Dermis blood vessel endothelial cell (primary cell): Measurements from ENCODE around the gene EPOP. TPM values are rescaled to one million over a fixed set of nuclear protein-coding genes. Genes with fewer than 3 reads are reported as not detected.

Experiments used
- DNase-seq: peaks from one replicate; pipeline ENCODE4 v3.0.0; 2010
- total RNA-seq: library from RNA; depleted of rRNA; stranded (reverse); fragments of >200 nt; gene quantifications from 2 replicates; pipeline ENCODE4 v1.2.3, GENCODE V29; 2014

EPOP gene
- total RNA-seq, 1 donor from 2014 or later: 1.2 TPM

DNA sequence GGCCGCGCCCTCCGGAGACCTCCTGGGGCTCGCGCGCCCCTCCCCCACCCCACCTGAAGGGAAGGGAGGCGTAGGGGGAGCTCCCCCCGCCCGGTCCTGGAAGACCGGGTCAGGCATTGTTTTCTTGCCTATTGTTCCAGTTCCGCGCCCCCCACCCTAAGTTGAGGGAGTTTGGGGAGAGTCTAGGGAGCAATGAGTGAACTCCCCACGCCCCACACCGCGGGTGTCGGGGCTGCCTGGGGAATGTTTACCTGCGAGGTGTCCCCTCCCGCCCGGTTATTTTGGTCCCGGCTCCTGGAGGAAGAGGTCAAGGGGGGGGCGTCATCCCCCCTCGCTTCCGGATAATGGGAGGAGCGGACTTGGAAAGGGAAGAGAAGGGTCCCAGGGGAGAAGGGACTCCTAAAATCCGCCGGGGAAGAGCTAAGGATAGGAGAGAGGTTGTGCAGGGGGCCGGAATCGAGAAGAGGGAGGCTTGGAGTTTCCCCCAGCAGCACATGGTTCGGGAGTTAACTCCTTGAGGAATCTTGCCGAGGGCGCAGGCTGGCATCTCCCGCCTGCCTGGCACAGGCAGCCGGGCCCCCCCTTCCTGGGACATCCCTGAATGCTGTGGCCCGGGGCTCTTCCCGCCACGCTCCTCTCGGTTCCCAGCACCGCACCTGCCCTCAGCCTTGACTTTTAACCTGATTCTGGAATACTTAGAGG is 31.2 kb upstream of the EPOP start:
- DNase-seq: peak; percentile 42

DNA sequence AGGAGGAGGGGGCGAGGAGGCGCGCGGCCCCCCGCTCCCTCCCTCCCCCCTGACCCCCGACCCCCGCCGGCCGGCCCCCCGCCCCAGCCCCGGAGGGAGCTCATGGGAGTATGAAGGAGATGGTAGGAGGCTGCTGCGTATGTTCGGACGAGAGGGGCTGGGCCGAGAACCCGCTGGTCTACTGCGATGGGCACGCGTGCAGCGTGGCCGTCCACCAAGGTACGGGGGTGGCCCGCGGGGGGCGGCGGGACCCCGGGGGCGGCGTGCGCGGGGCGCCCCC is 30.7 kb upstream of the EPOP start:
- no peak for DNase-seq

DNA sequence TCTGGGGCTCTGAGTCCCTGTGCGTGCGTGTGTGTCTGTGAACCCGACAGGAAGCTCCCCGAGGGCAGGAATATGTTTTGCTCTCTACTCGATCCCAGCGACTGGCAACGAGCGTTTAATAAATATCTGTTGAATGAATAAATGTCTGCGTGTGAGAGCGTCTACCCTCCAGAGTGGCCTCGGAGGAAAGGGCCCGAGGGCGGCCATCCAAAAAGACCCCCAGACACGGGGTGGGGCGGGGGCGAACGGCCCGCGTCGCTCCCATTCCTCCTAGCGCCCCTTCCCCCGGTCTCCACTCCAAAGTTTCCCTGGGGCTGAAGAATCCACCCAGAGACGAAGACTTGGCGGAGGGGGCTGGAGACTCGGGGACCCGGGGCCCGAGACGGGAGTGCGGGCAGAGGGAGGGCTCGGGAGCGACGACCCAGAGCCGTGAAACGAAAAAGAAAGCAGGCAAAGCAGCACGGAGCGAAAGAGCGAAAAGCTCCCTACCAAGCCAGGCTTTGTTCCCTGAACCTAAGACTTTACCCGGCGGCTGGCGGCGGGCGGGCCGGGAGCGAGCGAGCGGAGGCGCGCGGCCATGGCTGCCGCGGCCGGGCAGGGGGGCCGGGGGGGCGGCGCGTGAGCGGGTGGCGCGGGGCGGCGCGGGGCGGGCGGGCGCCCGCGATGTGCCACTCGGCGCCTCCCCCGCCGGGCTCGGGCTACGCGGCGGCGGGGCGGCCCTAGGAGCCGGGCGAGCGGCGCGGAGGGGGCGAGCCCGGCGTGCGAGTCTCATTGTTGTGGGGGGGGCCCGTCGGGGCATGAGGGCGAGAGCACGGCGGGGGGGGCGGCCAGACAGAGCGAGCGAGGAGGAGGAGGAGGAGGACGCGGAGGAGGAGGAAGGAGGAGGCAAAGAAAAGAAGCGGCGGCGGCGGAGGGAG is 30.1 kb upstream of the EPOP start, which contains the start of gene MLLT6:
Gene MLLT6 (plus strand): TSS at position 668 of the 917 bp plus-strand sequence. CDS start 360 bp downstream, outside the sequence.
- DNase-seq: peak; percentile 80

DNA sequence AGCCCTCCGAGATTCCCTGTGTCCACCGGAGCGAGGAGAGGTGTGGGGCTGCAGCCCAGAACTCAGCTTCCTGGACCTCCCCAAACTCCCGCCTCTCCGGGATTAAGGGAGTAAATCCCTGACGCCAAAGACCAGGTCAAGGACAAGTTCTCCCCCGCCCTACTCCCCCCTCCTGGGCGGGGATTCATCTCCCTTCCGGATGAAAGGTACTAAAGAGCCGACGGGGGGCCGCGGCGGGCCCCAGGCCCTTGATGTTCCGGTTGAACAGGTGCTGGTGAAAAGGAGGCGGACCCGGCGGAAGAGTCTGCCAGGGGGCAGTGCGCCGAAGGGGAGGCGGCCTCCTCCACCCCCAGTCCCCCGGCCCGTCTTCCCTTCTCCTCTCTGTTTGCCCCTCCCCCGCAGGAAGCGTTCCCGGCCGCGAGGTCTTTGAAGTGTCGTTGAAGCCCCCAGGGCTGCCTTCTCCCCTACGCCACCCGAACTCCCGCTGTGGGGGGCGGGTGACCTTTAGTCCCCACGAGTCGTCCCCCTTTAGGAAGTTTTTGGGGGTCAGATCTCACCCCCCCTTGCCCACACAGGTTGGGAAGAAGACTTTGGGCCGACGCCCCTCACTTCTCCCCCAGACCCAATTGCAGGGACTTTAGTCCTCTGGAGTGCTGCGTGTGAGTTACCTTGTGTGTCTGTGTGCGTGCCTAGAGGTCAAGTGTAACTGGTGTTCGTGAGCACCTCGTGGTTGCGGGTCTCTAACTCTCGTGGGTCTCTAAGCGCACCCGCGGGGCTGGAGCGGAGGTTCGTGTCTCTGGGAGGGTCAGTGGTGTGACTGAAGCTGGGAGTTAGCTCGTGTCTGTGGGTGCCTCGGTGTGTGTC is 29.2 kb upstream of the EPOP start:
- peak; percentile 37 for DNase-seq

DNA sequence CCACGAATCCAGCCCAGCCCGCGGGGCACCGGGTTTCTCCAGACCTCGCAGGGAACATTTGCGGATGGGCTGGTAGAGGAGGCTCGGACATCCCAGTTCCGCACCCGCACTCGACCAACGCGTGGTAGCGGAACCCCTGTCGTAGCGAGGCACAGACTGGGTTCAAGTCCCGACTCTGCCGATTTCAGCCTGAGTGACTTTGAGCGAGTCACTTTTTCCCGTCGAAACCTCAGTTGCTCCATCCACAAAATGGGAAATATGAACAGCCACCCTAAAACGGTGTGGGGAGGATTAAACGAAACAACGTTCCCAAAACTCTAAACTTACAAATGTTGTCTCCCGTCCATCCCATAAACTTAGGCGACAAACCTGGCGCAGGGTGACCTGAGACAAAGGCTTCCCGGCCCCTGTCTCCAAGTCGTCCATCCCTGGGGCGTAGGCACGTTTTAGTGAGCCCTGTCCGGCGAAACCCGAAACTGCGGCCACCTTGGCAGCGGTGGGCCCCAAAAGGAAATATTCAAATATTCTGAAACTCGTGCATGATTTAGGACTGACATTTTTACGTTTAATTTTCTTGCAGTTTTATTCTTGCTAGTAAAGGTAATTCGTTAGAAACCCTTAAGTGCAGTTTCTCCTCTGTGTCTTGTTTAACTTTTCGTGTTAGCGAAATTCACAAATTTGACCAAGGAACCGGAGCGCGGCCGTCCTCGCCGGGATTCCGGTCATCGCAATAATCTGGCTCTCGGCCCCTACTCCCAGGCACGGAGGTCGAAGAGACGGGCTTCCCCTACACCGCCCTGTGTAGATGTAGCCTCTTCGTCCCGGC is 28.4 kb upstream of the EPOP start:
- no peak for DNase-seq

DNA sequence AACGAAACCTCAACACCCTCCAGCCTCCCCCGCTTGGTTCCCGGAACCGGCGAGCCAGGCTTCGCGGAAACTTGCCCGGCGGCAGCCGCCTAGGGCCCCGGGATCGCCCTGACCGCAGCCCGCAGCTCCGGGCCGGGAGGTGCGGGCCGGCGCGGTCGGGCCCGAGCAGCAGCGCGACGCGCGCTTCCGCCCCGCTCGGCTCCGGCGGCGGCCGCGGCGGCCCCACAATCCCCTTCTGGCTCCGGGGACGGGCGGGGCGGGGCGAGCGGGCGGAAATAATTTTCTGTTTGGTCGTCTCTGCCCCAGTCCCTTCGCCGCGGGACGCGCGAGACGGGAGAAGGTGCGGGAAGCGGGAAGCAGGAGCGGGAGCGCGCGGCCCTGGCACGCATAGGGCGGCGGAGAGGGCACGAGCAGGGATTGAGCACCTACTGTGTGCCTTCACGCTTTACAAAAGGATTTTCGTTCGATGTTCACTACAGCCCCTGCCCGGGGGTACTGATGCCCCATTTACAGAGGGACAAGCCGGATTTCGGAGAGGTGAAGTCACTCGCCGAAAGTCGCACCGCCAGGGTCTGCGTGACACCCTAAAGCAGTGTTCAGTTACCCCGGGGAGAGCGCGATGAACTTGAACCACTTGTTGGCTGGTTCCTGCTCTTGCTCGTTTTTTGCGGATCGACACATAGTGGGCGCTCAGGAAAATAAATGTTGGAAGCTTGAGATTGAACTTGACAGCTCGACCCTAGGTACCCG is 27.6 kb upstream of the EPOP start:
- DNase-seq: peak; percentile 88

DNA sequence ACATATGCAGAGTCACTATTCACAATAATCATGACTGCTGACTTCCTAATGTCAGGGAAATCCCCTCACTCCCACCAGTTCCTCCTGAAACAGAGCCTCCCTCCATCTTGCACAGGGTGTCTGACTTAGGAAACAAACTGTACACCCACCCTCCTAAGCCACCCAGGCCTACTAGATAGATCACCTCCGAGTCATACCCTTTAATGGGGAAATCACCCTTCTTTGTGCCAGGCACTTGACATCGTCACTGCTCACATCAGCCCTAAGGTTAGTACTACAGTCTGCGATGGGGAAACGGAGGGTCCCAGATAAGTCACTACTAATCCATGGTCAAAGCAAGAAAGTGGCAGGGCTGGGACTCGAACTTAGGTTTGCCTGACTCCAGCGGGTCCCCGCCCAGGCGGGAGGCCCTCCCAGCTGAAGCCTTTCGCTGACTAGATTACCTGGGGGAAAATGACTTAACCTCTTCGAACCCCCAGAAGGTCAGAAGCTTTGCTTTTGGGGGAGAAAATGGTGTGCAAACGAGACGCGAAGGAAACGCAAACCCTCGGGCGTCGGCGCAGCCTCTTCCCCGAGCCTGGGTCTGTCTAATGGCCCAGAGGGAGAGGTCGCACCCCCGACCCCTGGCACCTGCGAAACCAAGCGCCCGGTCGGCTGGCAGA is 26.9 kb upstream of the EPOP start:
- DNase-seq: peak; percentile 52

DNA sequence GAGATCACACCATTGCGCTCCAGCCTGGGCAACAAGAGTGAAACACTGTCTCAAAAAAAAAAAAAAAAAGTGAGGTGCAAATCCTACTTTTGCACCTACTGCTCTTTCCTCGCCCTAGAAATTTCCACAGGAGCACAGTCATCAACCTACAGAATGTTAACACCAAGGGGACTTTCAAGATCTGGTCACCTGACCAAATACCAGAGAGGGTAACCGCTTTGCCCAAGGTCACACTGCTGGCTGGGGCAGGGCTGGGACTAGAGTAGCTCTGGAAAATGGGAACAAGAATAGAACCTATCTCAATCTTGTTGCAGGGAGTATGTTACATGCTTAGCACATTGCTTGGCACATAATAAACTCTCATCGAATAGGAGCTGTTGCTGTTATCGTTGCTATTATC is 24.0 kb upstream of the EPOP start:
- DNase-seq: no peak

DNA sequence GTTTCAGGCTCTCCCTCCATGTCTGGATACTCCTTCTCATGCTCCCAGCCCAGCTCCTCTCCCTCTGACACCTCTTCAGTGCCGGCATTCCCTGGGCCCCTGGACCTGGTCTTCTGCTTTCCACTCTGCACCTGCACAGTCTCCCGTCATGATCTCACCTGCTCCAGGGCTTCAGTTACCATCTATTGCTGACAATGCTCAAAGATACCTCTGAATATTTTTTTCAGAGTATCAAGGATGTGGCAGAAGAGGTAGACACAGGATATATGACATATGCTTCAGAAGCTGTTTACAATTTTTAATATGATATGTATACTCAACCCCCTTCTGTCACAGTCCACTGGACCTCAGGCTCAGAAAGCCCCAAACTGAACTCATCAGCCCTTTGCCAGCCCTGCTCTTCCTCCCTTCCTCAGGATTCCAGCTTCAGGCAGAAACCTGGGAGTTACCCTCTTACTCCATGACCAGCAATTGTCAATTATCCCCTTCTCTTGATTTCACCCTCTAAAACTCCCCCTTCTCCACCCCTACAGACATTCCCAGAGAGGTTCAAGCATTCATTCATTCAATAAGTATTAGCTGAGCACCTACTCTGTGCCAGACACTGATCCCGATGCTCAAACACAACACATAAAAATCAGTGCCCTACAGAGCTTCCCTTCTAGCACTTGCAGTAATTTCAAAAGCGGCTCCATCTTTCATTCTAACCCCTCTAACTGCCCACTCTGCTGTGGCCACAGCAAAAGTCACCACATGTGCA is 22.5 kb upstream of the EPOP start:
- DNase-seq: no peak

DNA sequence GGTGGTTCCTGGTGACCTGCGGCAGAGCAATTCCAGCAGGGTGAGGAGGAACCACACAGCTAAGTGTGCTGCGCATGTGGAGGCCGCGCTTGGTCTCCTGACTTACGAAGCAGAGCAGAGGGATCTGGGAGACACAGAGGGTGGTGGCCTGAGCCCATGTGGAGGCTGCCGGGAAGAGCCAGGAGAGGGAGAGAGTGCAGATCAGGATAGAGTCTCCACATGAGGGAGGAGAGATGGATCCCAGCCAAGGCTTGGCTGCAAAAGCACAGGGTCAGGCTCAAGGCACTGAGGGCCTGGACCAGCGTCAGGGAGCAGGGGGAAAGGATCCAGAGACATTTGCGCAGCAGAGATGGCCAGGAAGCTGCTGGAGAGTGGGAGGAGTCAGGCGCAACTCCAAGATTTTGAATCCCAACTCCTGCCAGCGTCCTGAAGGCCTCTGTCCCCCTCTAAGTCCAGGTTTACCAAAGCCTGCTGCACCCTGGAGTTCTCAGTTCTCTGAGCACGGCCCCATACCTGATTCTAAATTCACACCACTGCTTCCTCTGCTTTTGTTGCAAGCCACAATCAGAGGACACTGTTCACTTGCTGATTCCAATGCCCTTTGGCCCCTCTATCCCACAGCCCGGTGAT is 19.1 kb upstream of the EPOP start:
- DNase-seq: peak; percentile 19

DNA sequence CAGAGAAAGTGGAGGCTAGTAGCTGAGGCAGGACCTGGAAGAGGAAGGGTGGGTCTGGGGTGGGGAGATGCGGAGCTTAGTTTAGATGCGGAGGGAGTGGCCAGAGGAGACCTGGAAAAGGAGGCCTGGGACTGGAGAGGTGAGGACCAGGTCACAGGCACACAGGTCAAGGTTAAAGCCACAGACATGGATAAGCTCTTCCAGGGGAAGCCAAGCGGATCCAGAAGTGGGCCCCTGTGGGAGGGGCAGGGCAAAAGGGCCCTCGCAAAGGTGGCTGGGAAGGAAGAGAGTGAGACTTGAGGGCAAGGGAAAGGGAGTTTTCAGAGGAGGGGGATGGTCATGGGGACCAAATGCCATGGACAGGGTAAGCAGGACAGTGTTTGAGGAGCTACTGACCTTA is 16.4 kb upstream of the EPOP start:
- DNase-seq: no peak

DNA sequence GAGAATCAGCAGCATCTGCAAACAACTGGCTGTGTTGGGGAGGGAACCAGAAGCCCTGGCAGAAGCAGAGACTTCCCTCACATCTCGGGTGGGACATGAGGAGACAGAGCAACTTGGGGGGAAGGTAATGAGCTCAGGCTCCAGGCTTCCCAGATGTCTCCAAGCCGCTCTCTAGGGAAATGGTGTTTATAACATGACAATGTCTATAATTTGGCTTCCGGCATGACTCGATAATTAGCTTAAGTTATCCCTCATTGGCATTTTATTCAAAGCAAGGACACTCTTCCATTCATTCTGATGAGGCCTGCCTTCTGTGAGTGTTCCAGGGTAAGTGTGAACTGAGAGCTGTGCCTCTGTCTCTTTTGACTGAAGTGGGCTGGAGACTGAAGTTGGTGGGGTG is 15.6 kb upstream of the EPOP start:
- no peak for DNase-seq

DNA sequence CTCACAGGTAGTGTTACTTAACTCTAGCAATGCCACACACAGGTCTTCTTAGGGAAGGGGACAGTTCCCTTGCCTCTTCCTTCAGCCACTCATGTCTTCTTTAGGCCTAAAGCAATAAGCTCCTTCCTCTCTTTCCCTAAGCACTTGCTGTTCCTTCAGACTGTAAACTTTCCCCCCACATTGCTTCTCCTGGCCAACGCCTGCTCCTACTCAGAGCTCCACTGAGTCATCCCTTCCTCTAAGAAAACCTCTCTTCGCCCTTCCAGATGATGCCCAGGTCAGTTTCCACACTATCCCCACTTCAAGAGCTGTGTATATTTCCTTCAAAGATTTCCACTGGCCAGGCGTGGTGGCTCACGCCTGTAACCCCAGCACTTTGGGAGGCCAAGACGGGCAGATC is 12.5 kb upstream of the EPOP start:
- peak; percentile 58 for DNase-seq

DNA sequence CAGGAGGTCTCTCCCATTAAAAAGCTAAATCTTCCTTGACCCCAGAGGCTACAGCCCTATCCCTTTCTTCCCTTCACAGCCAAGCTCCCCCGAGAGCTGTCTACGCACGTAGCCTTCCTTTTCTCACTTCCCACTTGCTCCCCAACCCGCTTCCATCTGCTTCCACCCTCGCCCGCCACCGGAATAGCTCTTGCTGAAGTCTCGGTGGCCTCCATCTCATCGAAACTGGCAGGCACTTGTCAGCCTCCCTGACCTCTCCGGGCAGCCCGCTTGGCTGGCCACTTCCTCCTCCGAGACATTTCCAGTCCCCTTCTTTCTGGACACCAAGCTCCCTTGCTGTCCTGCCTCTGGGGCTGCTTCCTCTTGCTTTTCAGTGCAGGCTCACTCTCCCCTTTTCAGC is 10.7 kb upstream of the EPOP start:
- no peak for DNase-seq

DNA sequence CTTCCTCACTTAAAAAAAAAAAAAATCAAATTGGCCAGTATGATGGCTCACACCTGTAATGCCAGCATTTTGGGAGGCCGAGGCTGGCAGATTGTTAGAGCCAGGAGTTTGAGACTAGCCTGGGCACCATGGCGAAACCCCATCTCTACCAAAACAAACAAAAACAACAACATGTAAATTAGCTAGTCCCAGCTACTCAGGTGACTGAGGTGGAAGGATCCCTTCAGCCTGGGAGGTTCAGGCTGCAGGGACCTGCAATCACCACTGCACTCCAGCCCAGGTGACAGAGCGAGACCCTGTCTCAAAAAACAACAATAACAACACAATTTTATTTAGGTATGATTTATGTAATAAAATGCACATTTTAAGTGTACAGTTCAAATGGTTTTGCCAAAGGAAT is 6.3 kb upstream of the EPOP start:
- no peak for DNase-seq

DNA sequence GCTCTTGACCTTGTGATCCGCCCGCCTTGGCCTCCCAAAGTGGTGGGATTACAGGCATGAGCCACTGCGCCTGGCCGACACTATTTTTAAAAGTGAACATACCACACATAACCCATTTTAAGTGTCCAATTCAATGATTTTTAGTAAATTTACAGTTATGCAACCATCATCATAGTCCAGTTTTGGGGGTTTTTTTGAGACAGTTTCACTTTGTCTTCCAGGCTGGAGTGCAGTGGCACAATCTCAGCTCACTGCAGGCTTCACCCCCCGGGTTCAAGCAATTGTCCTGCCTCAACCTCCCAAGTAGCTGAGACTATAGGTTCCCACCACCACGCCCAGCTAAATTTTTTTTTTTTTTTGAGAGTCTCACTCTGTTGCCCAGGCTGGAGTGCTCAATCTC is 3.1 kb upstream of the EPOP start:
- no peak for DNase-seq

DNA sequence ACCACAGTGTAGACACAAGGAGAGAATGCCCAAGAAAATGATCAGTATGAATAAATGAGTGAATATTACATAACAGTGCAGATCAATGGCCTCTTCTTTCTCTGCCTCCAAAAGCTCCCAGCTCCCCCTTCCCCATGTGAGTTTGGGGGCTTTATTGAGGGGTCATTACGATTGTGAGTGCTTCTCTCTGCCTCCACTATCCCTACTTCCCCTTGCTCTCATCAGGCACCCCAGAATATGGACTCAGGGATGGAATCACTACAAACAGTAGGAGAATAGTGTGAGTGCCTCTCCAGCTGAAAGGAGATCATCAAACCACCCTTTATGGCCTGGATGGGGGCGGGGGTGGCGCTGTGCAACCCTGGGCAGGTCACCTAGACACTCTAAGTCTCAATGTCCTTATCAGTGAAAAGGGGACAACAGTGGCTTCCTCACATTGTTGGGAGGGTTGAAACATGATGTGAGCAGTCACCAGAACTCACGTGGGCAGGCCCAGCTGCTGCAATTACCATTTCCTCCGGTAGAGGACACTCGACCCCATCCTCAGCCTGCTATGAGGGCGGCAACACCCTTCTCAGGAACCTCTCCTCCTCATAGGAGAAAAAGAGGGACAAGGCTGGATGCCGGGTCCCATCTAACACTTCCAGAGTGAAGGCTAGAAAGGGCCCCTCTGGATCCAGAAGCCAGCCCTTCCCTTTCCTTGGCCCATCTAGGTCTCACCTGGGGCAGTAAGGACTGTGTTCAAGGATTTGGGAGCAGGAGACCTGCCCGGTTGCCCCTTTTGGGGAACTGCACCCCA is 2.1 kb upstream of the EPOP start:
- peak; percentile 93 for DNase-seq

DNA sequence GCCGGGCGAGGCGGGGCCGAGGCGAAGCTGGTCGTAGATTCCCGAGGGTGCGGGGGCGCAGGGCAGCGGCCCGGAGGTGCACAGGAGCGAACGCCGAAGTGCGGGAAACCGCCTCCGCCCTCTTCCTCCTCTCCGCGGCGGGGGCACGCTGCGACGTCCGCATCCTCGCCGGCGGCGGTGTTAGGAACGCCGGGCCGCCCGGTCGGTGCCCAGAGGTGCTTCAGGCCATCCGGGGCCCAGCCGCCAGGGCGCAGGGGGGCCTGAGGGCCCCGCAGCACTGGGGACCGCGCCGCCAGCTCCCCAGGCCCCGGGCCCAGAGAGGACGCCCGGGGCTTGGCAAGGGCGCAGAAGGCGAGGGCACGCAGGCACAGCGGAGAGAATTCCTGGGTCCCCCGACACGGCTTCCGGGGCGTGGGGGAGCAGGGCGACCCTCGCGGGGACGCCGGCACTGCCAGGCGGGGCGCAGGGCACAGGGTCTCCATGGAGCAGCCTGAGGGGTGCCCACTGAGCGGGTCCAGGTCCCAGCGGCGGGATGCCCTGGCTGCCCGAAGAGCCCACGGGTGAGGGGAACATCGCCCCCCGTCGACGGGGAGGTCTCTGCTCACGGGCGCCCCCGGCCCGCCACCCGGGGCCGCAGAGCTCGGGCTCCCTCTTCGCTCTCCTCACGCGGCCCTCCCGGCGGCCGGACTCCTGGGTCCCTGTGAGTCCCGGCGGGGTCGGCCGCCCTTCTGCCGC is 576 bp downstream of the EPOP start:
- no peak for DNase-seq
